Measurements from ENCODE around the gene CTIF. TPM values are rescaled to one million over a fixed set of nuclear protein-coding genes. Genes with fewer than 3 reads are reported as not detected.

Gene CTIF
- polyA plus RNA-seq, 1 donor from 2014 or later: 50.2 TPM

DNA sequence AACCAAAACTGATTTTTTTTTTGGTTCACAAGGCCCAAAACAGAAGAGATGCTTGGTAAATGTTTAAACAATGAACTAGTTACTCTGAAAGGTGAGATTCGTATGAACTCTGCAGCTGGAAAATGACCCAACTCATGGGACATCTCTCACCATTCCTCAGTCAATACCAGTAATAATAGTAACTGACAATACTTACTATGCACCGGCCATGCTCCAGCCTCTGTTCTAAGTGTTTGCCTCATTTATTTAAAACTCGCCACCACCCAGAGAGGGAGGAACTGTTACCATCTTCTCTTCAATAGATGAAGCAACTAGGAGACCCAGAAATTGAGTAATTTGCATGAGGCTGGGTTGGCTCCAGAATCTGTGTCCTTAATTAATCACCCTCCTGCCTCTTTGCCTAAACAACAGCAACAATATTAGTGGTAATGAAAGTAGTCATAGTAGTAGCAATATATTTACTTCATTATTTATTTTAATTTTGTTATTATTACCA lies 130.4 kb downstream of the CTIF start:
- H3K9me3 ChIP-seq (ENCODE audit: low read length): peaks cover 7% of the 10 kb centered on the region
- H3K9ac ChIP-seq (ENCODE audit: low read length): no peak overlapping the region
- H3K27me3 ChIP-seq (ENCODE audit: insufficient read depth, low read depth, low read length): no peaks in the 10 kb centered on the region
- peaks cover 21% of the 10 kb centered on the region for H3K36me3 ChIP-seq (ENCODE audit: insufficient read depth, low read length)
- H3F3A ChIP-seq (ENCODE audit: insufficient read depth, low read length, poor library complexity, severe bottlenecking): no peaks in the 10 kb centered on the region
- H3K9me2 ChIP-seq (ENCODE audit: insufficient read depth, low read length): no peaks in the 10 kb centered on the region
- H2AFZ ChIP-seq (ENCODE audit: low read depth, low read length): no peak overlapping the region
- TF ChIP-seq EZH2 (IDR thresholded peaks at IDR 0.05; ENCODE audit: borderline replicate concordance, insufficient read depth, low read length, poor library complexity, severe bottlenecking) (no peak), EP300 (conservative IDR thresholded peaks at IDR 0.05; ENCODE audit: poor library complexity, severe bottlenecking) (no peak), TAF1 (IDR thresholded peaks at IDR 0.05; ENCODE audit: low read depth) (no peak), RAD21 (conservative IDR thresholded peaks at IDR 0.05) (no peak), MXI1 (conservative IDR thresholded peaks at IDR 0.05; ENCODE audit: poor library complexity, severe bottlenecking) (no peak), POLR2AphosphoS5 (IDR thresholded peaks at IDR 0.05) (no peak), SMC3 (conservative IDR thresholded peaks at IDR 0.05; ENCODE audit: poor library complexity) (no peak)
- TF ChIP-seq, protein P1, sequence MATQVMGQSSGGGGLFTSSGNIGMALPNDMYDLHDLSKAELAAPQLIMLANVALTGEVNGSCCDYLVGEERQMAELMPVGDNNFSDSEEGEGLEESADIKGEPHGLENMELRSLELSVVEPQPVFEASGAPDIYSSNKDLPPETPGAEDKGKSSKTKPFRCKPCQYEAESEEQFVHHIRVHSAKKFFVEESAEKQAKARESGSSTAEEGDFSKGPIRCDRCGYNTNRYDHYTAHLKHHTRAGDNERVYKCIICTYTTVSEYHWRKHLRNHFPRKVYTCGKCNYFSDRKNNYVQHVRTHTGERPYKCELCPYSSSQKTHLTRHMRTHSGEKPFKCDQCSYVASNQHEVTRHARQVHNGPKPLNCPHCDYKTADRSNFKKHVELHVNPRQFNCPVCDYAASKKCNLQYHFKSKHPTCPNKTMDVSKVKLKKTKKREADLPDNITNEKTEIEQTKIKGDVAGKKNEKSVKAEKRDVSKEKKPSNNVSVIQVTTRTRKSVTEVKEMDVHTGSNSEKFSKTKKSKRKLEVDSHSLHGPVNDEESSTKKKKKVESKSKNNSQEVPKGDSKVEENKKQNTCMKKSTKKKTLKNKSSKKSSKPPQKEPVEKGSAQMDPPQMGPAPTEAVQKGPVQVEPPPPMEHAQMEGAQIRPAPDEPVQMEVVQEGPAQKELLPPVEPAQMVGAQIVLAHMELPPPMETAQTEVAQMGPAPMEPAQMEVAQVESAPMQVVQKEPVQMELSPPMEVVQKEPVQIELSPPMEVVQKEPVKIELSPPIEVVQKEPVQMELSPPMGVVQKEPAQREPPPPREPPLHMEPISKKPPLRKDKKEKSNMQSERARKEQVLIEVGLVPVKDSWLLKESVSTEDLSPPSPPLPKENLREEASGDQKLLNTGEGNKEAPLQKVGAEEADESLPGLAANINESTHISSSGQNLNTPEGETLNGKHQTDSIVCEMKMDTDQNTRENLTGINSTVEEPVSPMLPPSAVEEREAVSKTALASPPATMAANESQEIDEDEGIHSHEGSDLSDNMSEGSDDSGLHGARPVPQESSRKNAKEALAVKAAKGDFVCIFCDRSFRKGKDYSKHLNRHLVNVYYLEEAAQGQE (IDR thresholded peaks at IDR 0.05; ENCODE audit: borderline replicate concordance): no peak
- TF ChIP-seq, protein P2, sequence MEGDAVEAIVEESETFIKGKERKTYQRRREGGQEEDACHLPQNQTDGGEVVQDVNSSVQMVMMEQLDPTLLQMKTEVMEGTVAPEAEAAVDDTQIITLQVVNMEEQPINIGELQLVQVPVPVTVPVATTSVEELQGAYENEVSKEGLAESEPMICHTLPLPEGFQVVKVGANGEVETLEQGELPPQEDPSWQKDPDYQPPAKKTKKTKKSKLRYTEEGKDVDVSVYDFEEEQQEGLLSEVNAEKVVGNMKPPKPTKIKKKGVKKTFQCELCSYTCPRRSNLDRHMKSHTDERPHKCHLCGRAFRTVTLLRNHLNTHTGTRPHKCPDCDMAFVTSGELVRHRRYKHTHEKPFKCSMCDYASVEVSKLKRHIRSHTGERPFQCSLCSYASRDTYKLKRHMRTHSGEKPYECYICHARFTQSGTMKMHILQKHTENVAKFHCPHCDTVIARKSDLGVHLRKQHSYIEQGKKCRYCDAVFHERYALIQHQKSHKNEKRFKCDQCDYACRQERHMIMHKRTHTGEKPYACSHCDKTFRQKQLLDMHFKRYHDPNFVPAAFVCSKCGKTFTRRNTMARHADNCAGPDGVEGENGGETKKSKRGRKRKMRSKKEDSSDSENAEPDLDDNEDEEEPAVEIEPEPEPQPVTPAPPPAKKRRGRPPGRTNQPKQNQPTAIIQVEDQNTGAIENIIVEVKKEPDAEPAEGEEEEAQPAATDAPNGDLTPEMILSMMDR (IDR thresholded peaks at IDR 0.05; ENCODE audit: poor library complexity, severe bottlenecking): no peak
- no peak overlapping the region for H3K27ac ChIP-seq (ENCODE audit: low read length)
- H3K79me2 ChIP-seq (replicated peaks; ENCODE audit: insufficient read depth, low read length): no peaks in the 10 kb centered on the region
- no peak overlapping the region for H3K4me2 ChIP-seq (ENCODE audit: low read length)
- H4K20me1 ChIP-seq (ENCODE audit: insufficient read depth): no peaks in the 10 kb centered on the region
- no peak overlapping the region for H3K4me3 ChIP-seq (ENCODE audit: low read length)

DNA sequence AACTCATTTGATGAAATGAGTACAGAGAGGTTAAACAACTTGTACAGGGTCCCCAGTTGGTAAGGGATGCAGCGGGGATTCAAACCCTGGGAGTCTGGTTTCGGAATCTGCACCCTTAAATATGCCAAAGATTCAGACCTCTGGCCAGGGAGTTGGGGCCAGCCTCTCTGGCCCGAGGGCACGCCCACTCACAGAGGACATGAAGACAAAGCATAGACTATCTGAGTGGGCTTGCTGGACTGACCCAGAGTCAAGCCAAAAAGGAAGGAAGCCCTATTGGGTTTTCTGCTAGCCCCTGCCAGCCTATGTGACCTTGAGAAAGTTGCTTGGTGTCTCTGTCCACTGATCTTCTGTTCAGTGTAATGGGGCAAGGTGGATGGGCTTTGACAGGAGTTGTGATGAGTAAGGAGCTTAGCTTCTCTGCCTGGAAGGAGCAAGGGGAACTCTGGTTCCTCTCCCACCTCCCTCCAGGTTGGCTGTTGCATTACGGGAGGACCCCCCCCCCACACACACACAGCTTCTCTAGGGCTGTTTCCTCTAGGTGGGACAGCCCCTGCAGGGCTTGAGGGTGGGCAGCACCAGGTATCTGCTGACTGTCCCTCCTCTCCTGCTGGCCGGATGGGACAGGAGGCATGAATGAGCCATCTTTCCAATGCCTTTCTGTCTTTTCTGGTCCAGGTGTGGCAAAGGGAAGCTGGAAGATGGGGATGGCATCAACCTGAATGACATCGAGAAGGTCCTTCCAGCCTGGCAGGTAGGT lies 131.3 kb downstream of the CTIF start:
- Histone ChIP-seq H3K27ac (ENCODE audit: low read length) (no peak overlapping the region), H3K9ac (ENCODE audit: low read length) (no peak overlapping the region), H3K9me3 (ENCODE audit: low read length) (peaks cover 7% of the 10 kb centered on the region), H3K79me2 (replicated peaks; ENCODE audit: insufficient read depth, low read length) (no peaks in the 10 kb centered on the region), H3K9me2 (ENCODE audit: insufficient read depth, low read length) (no peaks in the 10 kb centered on the region), H3K27me3 (ENCODE audit: insufficient read depth, low read depth, low read length) (no peaks in the 10 kb centered on the region), H2AFZ (ENCODE audit: low read depth, low read length) (no peak overlapping the region), H3K4me3 (ENCODE audit: low read length) (no peak overlapping the region), H3K36me3 (ENCODE audit: insufficient read depth, low read length) (peaks cover 21% of the 10 kb centered on the region), H3F3A (ENCODE audit: insufficient read depth, low read length, poor library complexity, severe bottlenecking) (no peaks in the 10 kb centered on the region), H3K4me2 (ENCODE audit: low read length) (no peak overlapping the region), H4K20me1 (ENCODE audit: insufficient read depth) (no peaks in the 10 kb centered on the region)
- TF ChIP-seq RAD21 (conservative IDR thresholded peaks at IDR 0.05) (no peak), MXI1 (conservative IDR thresholded peaks at IDR 0.05; ENCODE audit: poor library complexity, severe bottlenecking) (no peak), TAF1 (IDR thresholded peaks at IDR 0.05; ENCODE audit: low read depth) (no peak), SMC3 (conservative IDR thresholded peaks at IDR 0.05; ENCODE audit: poor library complexity) (no peak), EZH2 (IDR thresholded peaks at IDR 0.05; ENCODE audit: borderline replicate concordance, insufficient read depth, low read length, poor library complexity, severe bottlenecking) (no peak)
- TF ChIP-seq, protein P1 (IDR thresholded peaks at IDR 0.05; ENCODE audit: borderline replicate concordance): no peak

Measured in neural cell (in vitro differentiated cells).